ENCODE results near the gene CTTNBP2. TPM values are rescaled to one million over a fixed set of nuclear protein-coding genes. Genes with fewer than 3 reads are reported as not detected.

The CTTNBP2 gene
- total RNA-seq, 1 donor from 2014 or later, result 0.18 TPM

DNA sequence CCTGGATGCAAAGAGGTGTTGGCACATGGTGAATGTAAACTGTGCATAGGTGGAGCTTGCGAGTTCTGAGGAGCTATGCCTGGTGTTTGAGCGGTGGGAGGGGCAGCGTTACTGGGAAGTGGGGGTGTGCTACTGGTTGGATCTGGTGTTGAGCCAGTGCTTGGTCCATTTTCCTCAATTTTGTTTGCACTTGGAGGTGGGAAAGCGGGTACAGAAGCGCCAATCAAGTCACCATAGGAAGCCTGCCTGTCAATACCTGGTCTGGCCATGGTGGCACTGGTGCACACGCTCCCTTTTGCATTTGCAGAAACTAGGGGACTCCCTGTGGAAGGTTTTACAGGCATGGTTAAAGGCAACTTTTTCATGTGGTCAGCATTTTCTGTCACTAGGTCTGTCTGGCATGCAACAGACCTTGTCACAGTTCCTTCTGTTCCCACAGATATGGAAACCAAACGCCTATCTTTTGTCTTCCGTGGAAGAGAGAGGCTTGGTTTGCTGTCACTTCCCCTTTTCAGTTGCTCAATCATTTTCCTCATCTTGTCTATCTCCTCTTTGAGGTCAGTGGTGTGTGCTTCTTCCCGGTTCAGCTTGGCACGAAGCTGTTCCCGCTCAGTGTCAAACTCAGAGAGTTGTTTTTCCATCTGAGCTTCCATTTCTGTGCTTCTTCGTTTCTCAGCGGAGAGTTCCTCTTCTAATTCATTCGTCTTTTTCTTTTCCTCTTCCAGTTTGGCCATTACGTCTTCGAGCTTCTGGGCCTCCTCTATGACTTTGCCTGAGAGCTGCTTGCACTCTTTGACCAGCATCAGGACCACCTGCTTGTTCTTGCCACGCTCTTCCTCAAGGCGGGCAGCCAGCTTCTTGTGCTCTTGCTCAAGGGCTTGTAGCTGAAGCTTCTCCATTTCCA, 81.1 kb downstream of the CTTNBP2 start:
- POLR2A ChIA-PET, result no interaction called here
- no peak for ATAC-seq (ENCODE audit: low read depth)
- CTCF ChIA-PET, result no interaction called here
- TF ChIP-seq, protein P1, sequence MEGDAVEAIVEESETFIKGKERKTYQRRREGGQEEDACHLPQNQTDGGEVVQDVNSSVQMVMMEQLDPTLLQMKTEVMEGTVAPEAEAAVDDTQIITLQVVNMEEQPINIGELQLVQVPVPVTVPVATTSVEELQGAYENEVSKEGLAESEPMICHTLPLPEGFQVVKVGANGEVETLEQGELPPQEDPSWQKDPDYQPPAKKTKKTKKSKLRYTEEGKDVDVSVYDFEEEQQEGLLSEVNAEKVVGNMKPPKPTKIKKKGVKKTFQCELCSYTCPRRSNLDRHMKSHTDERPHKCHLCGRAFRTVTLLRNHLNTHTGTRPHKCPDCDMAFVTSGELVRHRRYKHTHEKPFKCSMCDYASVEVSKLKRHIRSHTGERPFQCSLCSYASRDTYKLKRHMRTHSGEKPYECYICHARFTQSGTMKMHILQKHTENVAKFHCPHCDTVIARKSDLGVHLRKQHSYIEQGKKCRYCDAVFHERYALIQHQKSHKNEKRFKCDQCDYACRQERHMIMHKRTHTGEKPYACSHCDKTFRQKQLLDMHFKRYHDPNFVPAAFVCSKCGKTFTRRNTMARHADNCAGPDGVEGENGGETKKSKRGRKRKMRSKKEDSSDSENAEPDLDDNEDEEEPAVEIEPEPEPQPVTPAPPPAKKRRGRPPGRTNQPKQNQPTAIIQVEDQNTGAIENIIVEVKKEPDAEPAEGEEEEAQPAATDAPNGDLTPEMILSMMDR (IDR thresholded peaks at IDR 0.05), result no peak
- Mint-ChIP-seq H3K9me3 (no peaks in the 10 kb centered on the region), H3K27me3 (peaks cover 8% of the 10 kb centered on the region), H3K4me1 (peaks cover 4% of the 10 kb centered on the region), H3K4me3 (no peak overlapping the region), H3K27ac (no peak overlapping the region), H3K36me3 (ENCODE audit: low read depth) (no peaks in the 10 kb centered on the region)
- DNase-seq, result no peak
- intact Hi-C loops (cut with micrococcal nuclease), result no loop called here

DNA sequence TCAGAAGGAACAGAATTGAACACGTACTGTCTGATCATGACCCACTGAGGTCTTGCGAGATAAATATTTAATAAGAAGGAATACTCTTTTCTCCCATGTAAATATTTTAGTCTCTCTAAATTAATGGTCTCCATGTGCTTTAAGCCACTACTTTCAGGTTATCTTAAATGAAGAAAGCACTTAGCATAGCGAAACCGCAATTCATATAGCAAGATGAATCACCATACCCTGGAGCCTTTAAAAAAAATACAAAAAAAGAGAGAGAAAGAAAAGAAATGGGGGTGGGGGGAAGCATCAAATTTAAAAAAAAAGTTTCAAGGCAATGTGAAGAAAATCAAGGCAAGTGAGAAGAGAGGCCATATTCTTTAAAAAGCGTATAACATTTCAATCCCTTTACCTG, 82.5 kb downstream of the CTTNBP2 start:
- Mint-ChIP-seq H3K27me3 (peaks cover 8% of the 10 kb centered on the region), H3K4me3 (no peak overlapping the region), H3K9me3 (no peaks in the 10 kb centered on the region), H3K4me1 (peaks cover 4% of the 10 kb centered on the region), H3K27ac (no peak overlapping the region), H3K36me3 (ENCODE audit: low read depth) (no peaks in the 10 kb centered on the region)
- TF ChIP-seq, protein P1 (IDR thresholded peaks at IDR 0.05), result no peak
- ChIA-PET CTCF (no interaction called here), POLR2A (no interaction called here)
- intact Hi-C loops (cut with micrococcal nuclease), result no loop called here
- no peak for DNase-seq
- ATAC-seq (ENCODE audit: low read depth), result no peak

DNA sequence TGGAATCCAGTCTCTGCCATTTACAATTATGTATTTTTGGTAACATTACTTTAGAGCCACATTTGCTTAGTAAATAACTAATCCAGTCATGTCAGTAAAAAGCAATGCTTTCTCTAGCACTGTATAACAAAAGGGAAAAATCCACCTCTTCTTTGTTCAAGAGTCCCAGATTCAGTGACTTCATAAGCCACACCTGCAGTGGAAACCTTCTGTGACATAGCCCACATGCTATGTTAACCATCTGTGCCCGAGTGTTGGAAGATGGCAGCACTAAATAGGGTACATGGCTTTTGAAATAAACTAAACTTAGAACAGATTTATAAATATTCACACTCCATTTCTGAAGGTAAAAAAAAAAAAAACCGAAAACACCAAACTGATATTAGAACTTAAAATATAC, 83.0 kb downstream of the CTTNBP2 start:
- peaks cover 4% of the 10 kb centered on the region for H3K4me1 Mint-ChIP-seq

GRCh38 chr7:117785431-117785830, 87.8 kb downstream of the CTTNBP2 start:
- no peaks in the 10 kb centered on the region for H3K4me1 Mint-ChIP-seq
- no peaks in the 10 kb centered on the region for H3K9me3 Mint-ChIP-seq
- no peaks in the 10 kb centered on the region for H3K36me3 Mint-ChIP-seq (ENCODE audit: low read depth)
- H3K27me3 Mint-ChIP-seq, result peaks cover 6% of the 10 kb centered on the region
- H3K27ac Mint-ChIP-seq, result no peak overlapping the region
- ChIA-PET POLR2A (no interaction called here), CTCF (no interaction called here)
- DNase-seq (no peak), ATAC-seq (ENCODE audit: low read depth) (no peak)
- TF ChIP-seq, protein P1 (IDR thresholded peaks at IDR 0.05), result no peak
- intact Hi-C loops (cut with micrococcal nuclease), result no loop called here
- H3K4me3 Mint-ChIP-seq, result no peak overlapping the region

More for the DNA sequence above, 83.0 kb downstream of the CTTNBP2 start:
- intact Hi-C loops (cut with micrococcal nuclease), result no loop called here
- H3K27ac Mint-ChIP-seq, result no peak overlapping the region
- H3K27me3 Mint-ChIP-seq, result peaks cover 7% of the 10 kb centered on the region
- ChIA-PET CTCF (no interaction called here), POLR2A (no interaction called here)
- H3K9me3 Mint-ChIP-seq, result no peaks in the 10 kb centered on the region
- DNase-seq (no peak), ATAC-seq (ENCODE audit: low read depth) (no peak)
- TF ChIP-seq, protein P1 (IDR thresholded peaks at IDR 0.05), result no peak
- no peak overlapping the region for H3K4me3 Mint-ChIP-seq
- no peaks in the 10 kb centered on the region for H3K36me3 Mint-ChIP-seq (ENCODE audit: low read depth)

DNA sequence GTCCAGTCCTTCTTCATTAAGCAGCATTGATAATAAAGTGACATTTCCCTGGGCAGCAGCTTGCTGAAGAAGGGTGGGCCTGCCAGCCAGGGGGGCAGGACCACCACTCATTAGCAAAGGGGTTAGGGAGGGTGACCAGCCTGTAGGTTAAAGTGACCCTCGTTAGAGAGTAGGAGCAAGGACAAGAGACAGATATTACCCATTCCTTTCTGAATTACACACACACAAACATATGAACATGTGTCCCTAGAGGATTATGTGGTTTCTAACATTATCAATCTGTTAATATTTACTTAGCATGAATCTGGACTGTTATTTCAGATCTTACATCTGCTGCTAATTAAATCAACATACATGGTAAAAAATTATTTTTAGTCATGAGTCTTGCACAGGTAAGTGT, 88.9 kb downstream of the CTTNBP2 start:
- Mint-ChIP-seq H3K4me3 (no peak overlapping the region), H3K4me1 (no peaks in the 10 kb centered on the region), H3K9me3 (no peaks in the 10 kb centered on the region), H3K36me3 (ENCODE audit: low read depth) (no peaks in the 10 kb centered on the region), H3K27ac (no peak overlapping the region), H3K27me3 (peaks cover 6% of the 10 kb centered on the region)
- TF ChIP-seq, protein P1 (IDR thresholded peaks at IDR 0.05), result no peak
- intact Hi-C loops (cut with micrococcal nuclease), result no loop called here
- DNase-seq, result no peak
- POLR2A ChIA-PET, result no interaction called here
- CTCF ChIA-PET, result no interaction called here
- no peak for ATAC-seq (ENCODE audit: low read depth)

All from activated B cell treated with CpG ODN at 0.5 μM for 24 hours (primary cell).